Panc1 (cell line): ENCODE measurements around the gene NINL.

Source experiments
- CTCF ChIP-seq: fragments of 450-650 bp; IDR thresholded peaks from 2 replicates; pipeline ENCODE4 v1.5.1; 2017; ENCODE audit warnings: mild to moderate bottlenecking
- POLR2AphosphoS5 ChIP-seq: IDR thresholded peaks from 2 replicates; pipeline ENCODE4 v1.6.1; 2012; ENCODE audit warnings: mild to moderate bottlenecking, low read depth, low read length, moderate library complexity
- SIN3A ChIP-seq: IDR thresholded peaks from 2 replicates; pipeline ENCODE4 v1.6.1; 2012; ENCODE audit warnings: low read depth, mild to moderate bottlenecking, low read length, moderate library complexity, borderline replicate concordance; ENCODE audit not compliant: insufficient read depth

GRCh38 chr20:25468126-25469075 lies 116.9 kb downstream of the NINL start:
- TF ChIP-seq CTCF (no peak), POLR2AphosphoS5 (no peak), SIN3A (no peak)
